Heart left ventricle (tissue), 13 donors: ENCODE data around the gene NAALADL1.

Experiments
- POLR2A ChIP-seq, 2 donors: fragments of 450-650 bp; IDR thresholded peaks; one replicate each; pipeline ENCODE4 v1.6.1; 2017; ENCODE audit warnings: antibody characterized with exemption in 2 of 2, mild to moderate bottlenecking in 2 of 2, moderate library complexity in 2 of 2
- TF ChIP-seq, protein P1 (sequence below), 12 donors: fragments of 200-600 bp; sonication (generic) in 4 of 12; IDR thresholded peaks; one replicate each; pipeline versions ENCODE4 v1.5.0 to v1.8.0; 2018 to 2022; ENCODE audit warnings: antibody characterized with exemption in 12 of 12, mild to moderate bottlenecking in 5 of 12
- donor health status: ischemic (EF 13 %, LVEDD 7.1; RV severe dilation, severe dysfunction).
- donor health status: DM: no; HTN: yes; CAD: no.
- donor health status: DM: no; HTN: no; CAD: no.
- donor health status: ischemic (EF 25% LVEDD 6.9; RV normal size, moderate dysfunction).
- donor health status: ischemic (EF 25% LVEDD 5.7; RV mildly dilated, moderate dysfunction).
- donor health status: ischemic (EF 35%, LVEDD 5.7; RV mildly dilated, moderate dysfunction).
- donor health status: nonischemic (EF 11% LVEDD 7.7; RV severe dilation, severe dysfunction).
- donor health status: DM: yes; HTN: yes; CAD: no.
- donor health status: PGD.
- donor health status: ischemic (EF 29% LVEDD 5.4; RV normal size, mild dysfunction).
- donor health status: nonischemic (EF 23%, LVEDD 6.1; RV moderate dilation, normal function).

DNA sequence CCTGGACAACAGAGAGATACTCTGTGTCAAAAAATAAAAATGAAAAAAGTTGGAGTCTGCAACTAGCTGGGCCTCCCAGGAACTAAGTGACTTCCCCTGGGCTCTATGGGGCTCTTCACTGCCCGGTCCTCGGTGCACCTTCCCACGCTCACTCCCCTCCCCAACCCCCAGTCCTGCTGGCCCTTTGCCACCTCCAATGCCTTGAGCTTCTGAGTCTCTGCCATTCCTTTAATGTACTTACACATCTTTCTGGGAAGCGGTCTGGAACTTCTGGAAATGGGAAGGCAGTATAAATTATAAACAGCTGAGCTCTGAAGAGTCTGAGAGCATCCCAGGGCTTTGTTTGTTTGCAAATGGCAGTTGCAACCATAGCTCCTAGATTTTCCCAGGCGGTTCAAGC, 55.6 kb downstream of the NAALADL1 start:
- TF ChIP-seq, protein P1, sequence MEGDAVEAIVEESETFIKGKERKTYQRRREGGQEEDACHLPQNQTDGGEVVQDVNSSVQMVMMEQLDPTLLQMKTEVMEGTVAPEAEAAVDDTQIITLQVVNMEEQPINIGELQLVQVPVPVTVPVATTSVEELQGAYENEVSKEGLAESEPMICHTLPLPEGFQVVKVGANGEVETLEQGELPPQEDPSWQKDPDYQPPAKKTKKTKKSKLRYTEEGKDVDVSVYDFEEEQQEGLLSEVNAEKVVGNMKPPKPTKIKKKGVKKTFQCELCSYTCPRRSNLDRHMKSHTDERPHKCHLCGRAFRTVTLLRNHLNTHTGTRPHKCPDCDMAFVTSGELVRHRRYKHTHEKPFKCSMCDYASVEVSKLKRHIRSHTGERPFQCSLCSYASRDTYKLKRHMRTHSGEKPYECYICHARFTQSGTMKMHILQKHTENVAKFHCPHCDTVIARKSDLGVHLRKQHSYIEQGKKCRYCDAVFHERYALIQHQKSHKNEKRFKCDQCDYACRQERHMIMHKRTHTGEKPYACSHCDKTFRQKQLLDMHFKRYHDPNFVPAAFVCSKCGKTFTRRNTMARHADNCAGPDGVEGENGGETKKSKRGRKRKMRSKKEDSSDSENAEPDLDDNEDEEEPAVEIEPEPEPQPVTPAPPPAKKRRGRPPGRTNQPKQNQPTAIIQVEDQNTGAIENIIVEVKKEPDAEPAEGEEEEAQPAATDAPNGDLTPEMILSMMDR (IDR thresholded peaks at IDR 0.05), result no peak
- no peak for TF ChIP-seq POLR2A (IDR thresholded peaks at IDR 0.05)
